ENCODE measurements around the gene KCNF1. TPM values are rescaled to one million over a fixed set of nuclear protein-coding genes. Genes with fewer than 3 reads are reported as not detected.
A peak's percentile ranks its signal among the peaks of the same experiment; 100 is the strongest.

The KCNF1 gene
- total RNA-seq, 1 experiment from 2014 or later, result 3.2 TPM

DNA sequence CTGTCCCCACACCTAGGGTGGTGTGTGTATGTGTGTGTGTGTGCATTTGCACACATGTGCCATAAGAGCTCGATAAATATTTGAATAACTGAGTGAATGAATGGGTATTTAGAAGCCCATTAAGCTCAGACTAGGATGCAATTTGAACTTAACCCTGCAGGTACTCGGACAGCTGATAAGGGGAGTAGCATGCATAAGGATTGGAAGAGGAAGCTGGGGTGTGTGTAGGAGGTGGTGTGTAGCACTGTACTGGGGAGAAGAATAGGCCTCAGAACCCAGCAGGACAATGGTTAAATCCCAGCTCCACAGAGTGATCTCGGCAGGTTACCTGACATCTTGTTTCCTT, 1.8 kb upstream of the KCNF1 start:
- WGBS (ENCODE audit: extremely low coverage, insufficient read length, low lambda C conversion rate), result no CpG with 5 or more reads among the region's 3 CpGs
- Histone ChIP-seq H3K23ac (ENCODE audit: insufficient read length, low read depth, low read length) (no peak overlapping the region), H4K5ac (ENCODE audit: insufficient read length, low read depth, low read length) (no peak overlapping the region), H2BK120ac (ENCODE audit: low read depth, low read length, poor library complexity, severe bottlenecking) (no peak overlapping the region), H3K79me2 (ENCODE audit: insufficient read depth, low read length) (no peaks in the 10 kb centered on the region), H2BK5ac (ENCODE audit: insufficient read length, low read length) (no peak overlapping the region), H3K14ac (ENCODE audit: insufficient read depth, low read length) (no peak overlapping the region), H3K9ac (ENCODE audit: extremely low read depth, insufficient read length, low read length) (no peak overlapping the region), H3K56ac (ENCODE audit: insufficient read length, low read depth, low read length) (no peak overlapping the region), H3K18ac (ENCODE audit: insufficient read length, low read depth, low read length) (no peak overlapping the region), H3K23me2 (ENCODE audit: insufficient read length, low read depth, low read length, poor library complexity, severe bottlenecking) (no peaks in the 10 kb centered on the region), H2BK12ac (ENCODE audit: insufficient read length, low read depth, low read length) (no peak overlapping the region), H3T11ph (ENCODE audit: low read length) (no peak overlapping the region), H2AFZ (ENCODE audit: low read length) (no peak overlapping the region), H3K27ac (ENCODE audit: insufficient read length, low read depth, low read length) (no peak overlapping the region), H4K20me1 (ENCODE audit: control insufficient read depth, insufficient read depth, insufficient read length) (no peaks in the 10 kb centered on the region), H3K27me3 (ENCODE audit: insufficient read depth, low read length) (peaks cover 14% of the 10 kb centered on the region; the same call in 1 of the 2 replicates), H4K91ac (ENCODE audit: insufficient read length, low read depth, low read length) (no peak overlapping the region), H3K79me1 (ENCODE audit: insufficient read depth, low read depth, low read length, poor library complexity, severe bottlenecking) (no peaks in the 10 kb centered on the region), H3K4me1 (ENCODE audit: insufficient read depth, low read length) (no peaks in the 10 kb centered on the region; the same call in 1 of the 2 replicates), H2BK15ac (ENCODE audit: low read depth, low read length) (no peak overlapping the region), H3K9me3 (ENCODE audit: control insufficient read depth, low read depth, low read length) (no peaks in the 10 kb centered on the region), H3K4ac (ENCODE audit: low read depth, low read length) (no peak overlapping the region), H4K8ac (replicated peaks; ENCODE audit: insufficient read length, low read depth, low read length) (no peak overlapping the region), H2AK5ac (ENCODE audit: insufficient read length, low read length) (no peak overlapping the region), H3K4me2 (ENCODE audit: insufficient read depth, insufficient read length, low read length) (no peak overlapping the region), H2BK20ac (ENCODE audit: low read depth, low read length, poor library complexity, severe bottlenecking) (no peak overlapping the region)
- peak overlapping the region in 1 of 2 experiments; percentile 44; a peak in 2 of 5 replicates for H3K4me3 Mint-ChIP-seq
- TF ChIP-seq, protein P1, sequence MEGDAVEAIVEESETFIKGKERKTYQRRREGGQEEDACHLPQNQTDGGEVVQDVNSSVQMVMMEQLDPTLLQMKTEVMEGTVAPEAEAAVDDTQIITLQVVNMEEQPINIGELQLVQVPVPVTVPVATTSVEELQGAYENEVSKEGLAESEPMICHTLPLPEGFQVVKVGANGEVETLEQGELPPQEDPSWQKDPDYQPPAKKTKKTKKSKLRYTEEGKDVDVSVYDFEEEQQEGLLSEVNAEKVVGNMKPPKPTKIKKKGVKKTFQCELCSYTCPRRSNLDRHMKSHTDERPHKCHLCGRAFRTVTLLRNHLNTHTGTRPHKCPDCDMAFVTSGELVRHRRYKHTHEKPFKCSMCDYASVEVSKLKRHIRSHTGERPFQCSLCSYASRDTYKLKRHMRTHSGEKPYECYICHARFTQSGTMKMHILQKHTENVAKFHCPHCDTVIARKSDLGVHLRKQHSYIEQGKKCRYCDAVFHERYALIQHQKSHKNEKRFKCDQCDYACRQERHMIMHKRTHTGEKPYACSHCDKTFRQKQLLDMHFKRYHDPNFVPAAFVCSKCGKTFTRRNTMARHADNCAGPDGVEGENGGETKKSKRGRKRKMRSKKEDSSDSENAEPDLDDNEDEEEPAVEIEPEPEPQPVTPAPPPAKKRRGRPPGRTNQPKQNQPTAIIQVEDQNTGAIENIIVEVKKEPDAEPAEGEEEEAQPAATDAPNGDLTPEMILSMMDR (conservative IDR thresholded peaks at IDR 0.05), result peak; percentile 37; the same call in 2 of the 3 replicates
- H3K27me3 Mint-ChIP-seq (ENCODE audit: low read depth), result peaks cover 39% of the 10 kb centered on the region
- H3K9me3 Mint-ChIP-seq, result peaks cover 4 to 12% of the 10 kb centered on the region in 2 experiments
- H3K36me3 Mint-ChIP-seq (ENCODE audit: insufficient read depth in 1 of 3, low read depth in 3 of 3), result peaks cover 0 to 9% (median 2%) of the 10 kb centered on the region in 3 experiments; a peak in 4 of 7 replicates
- H3K4me1 Mint-ChIP-seq, result peaks cover 29 to 45% of the 10 kb centered on the region in 2 experiments
- peak; percentile 25 for DNase-seq
- no peak overlapping the region for H3K27ac Mint-ChIP-seq

Data from H9 (cell line).